HG03342 (cell line): Measurements from ENCODE around the gene ANXA5.

Source experiments
- ATAC-seq: cut with Tn5 transposase; IDR thresholded peaks from one replicate; pipeline ENCODE4 v1.9.1; 2021; ENCODE audit warnings: mild to moderate bottlenecking, moderate library complexity; ENCODE audit not compliant: unreplicated experiment

Gene ANXA5

DNA sequence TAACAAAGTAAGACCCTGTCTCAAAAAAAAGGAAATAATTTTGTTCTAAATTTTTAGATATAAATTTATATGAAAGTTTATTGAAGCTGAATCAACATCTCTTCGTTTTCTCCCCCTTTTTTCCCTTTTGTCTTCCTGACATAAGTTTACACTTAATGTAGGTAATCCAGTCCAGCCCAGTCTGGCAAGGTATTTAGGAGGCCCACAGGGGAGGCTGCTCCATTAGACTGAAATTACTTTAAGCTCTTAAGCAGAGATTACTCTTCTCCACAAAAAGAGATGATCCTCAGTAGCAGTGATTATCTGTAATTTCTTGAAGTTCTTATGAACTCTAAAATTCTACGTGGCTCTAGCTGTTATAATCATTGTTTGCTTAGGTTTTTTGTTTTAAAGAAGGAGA is 46.0 kb downstream of the ANXA5 start:
- ATAC-seq, result no peak

DNA sequence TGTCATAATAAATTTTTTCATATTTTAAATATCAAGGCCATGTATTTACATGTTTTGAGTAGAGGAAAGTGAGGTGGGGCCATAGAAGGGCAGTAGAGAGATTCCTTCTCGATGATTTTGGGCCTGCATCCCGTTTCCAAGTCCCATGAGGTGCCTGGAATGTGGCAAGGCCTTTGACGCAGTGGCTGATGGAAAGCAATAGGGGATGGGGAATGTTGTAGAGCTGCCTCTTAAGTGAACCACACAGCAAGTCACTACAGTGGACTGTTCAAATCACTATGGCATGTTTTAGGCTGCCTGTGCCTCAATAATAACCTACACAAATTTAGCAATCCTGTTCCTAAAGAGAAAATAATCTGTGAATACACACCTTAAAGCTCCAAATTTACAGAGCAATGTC is 48.3 kb downstream of the ANXA5 start:
- no peak for ATAC-seq

DNA sequence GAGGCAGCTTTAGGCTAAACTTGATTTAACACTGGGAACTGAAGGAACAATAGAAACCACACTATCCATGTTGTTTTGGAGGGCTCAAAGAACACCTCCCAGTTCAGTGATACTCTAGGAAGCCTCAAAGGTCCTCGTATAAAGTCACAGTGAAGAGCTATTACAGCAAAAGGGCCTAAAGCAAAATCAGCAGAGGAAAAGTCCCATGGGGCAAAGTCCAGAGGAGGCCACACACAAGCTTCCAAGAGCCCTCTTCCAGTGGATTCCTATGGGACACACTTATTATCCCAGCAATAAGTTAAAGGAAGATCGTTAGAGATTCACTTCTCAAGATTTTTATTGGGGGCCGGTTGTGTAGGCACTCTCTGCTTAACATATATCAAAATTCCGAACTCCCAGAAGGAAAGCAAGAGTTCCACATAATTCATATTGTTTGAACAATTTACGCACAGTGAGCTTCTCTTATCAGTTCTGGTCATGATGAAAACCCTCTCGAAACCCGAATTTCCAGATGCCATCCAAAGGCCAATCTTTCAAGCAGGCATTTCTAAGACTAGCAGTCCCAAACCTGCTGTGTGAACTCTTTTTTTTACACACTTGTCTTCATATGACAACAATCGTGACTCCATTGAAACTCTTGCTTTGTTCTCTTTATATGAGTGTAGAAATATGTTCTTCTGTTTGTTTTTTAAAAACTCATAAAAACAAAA is 53.7 kb downstream of the ANXA5 start:
- no peak for ATAC-seq

DNA sequence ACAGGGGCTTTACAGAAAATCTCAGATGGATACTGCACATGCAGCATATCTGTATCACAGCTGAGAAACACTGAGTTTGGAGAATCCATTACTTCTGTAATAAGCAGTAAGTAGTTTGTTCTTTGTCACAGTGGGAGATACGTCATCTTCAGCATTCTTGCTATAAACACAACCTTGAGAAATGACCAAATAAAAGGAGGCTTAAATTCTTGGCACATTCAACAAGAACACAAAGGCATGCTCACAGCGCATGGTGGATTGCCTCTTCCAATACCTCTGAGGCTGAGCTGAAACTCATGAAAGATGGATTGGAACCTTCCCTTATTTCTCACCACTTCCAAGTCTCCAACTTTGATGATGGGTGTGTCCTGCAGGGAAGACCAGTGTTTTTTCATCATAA is 54.5 kb downstream of the ANXA5 start:
- ATAC-seq, result no peak

DNA sequence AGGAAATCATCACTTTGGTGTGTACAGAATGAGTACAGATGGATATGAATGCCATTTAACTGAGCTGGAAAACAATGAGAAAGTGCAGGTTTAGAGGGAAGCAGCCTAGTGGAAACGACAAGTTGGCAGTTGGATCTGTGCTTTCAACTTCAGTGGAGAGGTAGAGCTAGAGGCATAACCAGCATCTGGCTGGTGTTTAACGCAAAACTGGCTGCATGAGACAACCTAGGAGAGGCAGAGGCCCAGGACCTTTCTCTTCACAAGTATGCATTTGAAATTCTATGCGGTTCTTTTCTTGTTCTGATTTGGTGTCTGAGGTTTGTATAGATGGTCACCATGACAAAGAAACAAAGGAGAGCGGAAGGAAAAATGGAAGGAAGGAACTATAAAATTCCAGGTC is 63.1 kb downstream of the ANXA5 start:
- no peak for ATAC-seq

DNA sequence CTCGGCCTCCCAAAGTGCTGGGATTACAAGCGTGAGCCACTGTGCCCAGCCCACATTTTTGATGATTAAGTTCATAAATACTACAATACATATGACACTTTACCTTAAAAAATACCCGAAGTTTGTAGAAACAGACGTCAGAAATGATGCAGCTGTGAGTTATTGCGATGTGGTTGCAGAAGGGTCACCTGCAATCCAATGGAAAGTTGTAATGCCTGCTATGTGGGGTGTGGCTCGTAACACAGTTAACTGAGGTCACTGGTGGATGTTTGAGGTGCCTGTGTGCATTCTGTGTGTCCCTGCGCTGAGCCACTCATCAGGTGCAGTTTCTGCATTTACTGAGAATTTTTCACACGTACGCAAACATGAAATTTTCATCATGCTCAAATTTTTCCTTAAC is 64.1 kb downstream of the ANXA5 start:
- ATAC-seq, result no peak
